Neural cell (in vitro differentiated cells): ENCODE results near the gene ZNF226. TPM values are rescaled to one million over a fixed set of nuclear protein-coding genes. Genes with fewer than 3 reads are reported as not detected.
"Not testable (repeated sequence)": the region's sequence is repeated elsewhere in the genome, so short reads cannot be mapped to it uniquely, and the experiment has no call there.

ENCODE experiments used
- H2AFZ ChIP-seq: fragments of 200-600, 300-800 bp; sonication (generic), shearing (Covaris generic); 2 replicates; pipeline ENCODE4 v1.6.0; 2014; ENCODE audit warnings: low read depth, mild to moderate bottlenecking, antibody characterized with exemption, low read length, moderate library complexity
- H3F3A ChIP-seq: fragments of 200-600 bp; shearing (Covaris generic); 2 replicates; pipeline ENCODE4 v1.6.1; 2016; ENCODE audit warnings: mild to moderate bottlenecking, moderate library complexity, mixed read lengths, antibody characterized with exemption, low read length; ENCODE audit not compliant: insufficient read depth, poor library complexity, severe bottlenecking
- H3K27ac ChIP-seq: fragments of 200-600, 300-800 bp; sonication (generic), shearing (Covaris generic); 2 replicates; pipeline ENCODE4 v1.5.1; 2014; ENCODE audit warnings: mild to moderate bottlenecking, low read length, moderate library complexity
- H3K27me3 ChIP-seq: fragments of 300-800, 200-600 bp; sonication (generic), shearing (Covaris generic); 2 replicates; pipeline ENCODE4 v1.6.0; 2014; ENCODE audit warnings: mild to moderate bottlenecking, low read depth, low read length, moderate library complexity; ENCODE audit not compliant: insufficient read depth
- H3K36me3 ChIP-seq: fragments of 300-800, 200-600 bp; sonication (generic), shearing (Covaris generic); 2 replicates; pipeline ENCODE4 v1.5.1; 2014; ENCODE audit warnings: mild to moderate bottlenecking, antibody characterized with exemption, low read length, moderate library complexity; ENCODE audit not compliant: insufficient read depth
- H3K4me2 ChIP-seq: fragments of 300-800, 200-600 bp; sonication (generic), shearing (Covaris generic); 2 replicates; pipeline ENCODE4 v1.6.0; 2014; ENCODE audit warnings: mild to moderate bottlenecking, low read length
- H3K4me3 ChIP-seq: fragments of 300-800, 200-600 bp; sonication (generic), shearing (Covaris generic); 2 replicates; pipeline ENCODE4 v1.5.1; 2014; ENCODE audit warnings: mild to moderate bottlenecking, low read length, moderate library complexity
- H3K79me2 ChIP-seq: fragments of 200-600 bp; shearing (Covaris generic); replicated peaks from 2 replicates; pipeline ENCODE4 v1.6.0; 2014; ENCODE audit warnings: mild to moderate bottlenecking, low read length, moderate library complexity; ENCODE audit not compliant: insufficient read depth
- H3K9ac ChIP-seq: fragments of 300-800, 200-600 bp; sonication (generic), shearing (Covaris generic); 2 replicates; pipeline ENCODE4 v1.6.1; 2016; ENCODE audit warnings: mild to moderate bottlenecking, low read length, mixed read lengths
- H3K9me2 ChIP-seq: fragments of 200-600 bp; shearing (Covaris generic); 2 replicates; pipeline ENCODE4 v1.6.1; 2016; ENCODE audit warnings: mild to moderate bottlenecking, low read length, mixed read lengths; ENCODE audit not compliant: insufficient read depth
- H3K9me3 ChIP-seq: fragments of 200-600, 300-800 bp; sonication (generic), shearing (Covaris generic); 2 replicates; pipeline ENCODE4 v1.6.1; 2016; ENCODE audit warnings: mild to moderate bottlenecking, mixed run types, low read length, moderate library complexity, mixed read lengths
- H4K20me1 ChIP-seq: fragments of 200-600 bp; shearing (Covaris generic); 2 replicates; pipeline ENCODE4 v1.6.1; 2016; ENCODE audit warnings: mild to moderate bottlenecking, mixed run types; ENCODE audit not compliant: insufficient read depth
- EP300 ChIP-seq: fragments of 450-650 bp; conservative IDR thresholded peaks from 2 replicates; pipeline ENCODE4 v1.6.1; 2014; ENCODE audit warnings: antibody characterized with exemption, mild to moderate bottlenecking, moderate library complexity; ENCODE audit not compliant: poor library complexity, severe bottlenecking
- EZH2 ChIP-seq: fragments of 200-600, 300-800 bp; shearing (Covaris generic), sonication (generic); IDR thresholded peaks from 2 replicates; pipeline ENCODE4 v1.6.1; 2014; ENCODE audit warnings: antibody characterized with exemption, low read length, borderline replicate concordance, mild to moderate bottlenecking; ENCODE audit not compliant: insufficient read depth, poor library complexity, severe bottlenecking
- MXI1 ChIP-seq: fragments of 450-650 bp; conservative IDR thresholded peaks from 2 replicates; pipeline ENCODE4 v1.6.1; 2014; ENCODE audit warnings: antibody characterized with exemption, mild to moderate bottlenecking; ENCODE audit not compliant: poor library complexity, severe bottlenecking
- POLR2AphosphoS5 ChIP-seq: IDR thresholded peaks from 2 replicates; pipeline ENCODE4 v1.6.1; 2012
- RAD21 ChIP-seq: fragments of 450-650 bp; conservative IDR thresholded peaks from 2 replicates; pipeline ENCODE4 v1.6.1; 2014; ENCODE audit warnings: antibody characterized with exemption, mild to moderate bottlenecking, moderate library complexity
- SMC3 ChIP-seq: fragments of 450-650 bp; conservative IDR thresholded peaks from 2 replicates; pipeline ENCODE4 v1.6.1; 2014; ENCODE audit warnings: antibody characterized with exemption, mild to moderate bottlenecking, moderate library complexity; ENCODE audit not compliant: poor library complexity
- TAF1 ChIP-seq: IDR thresholded peaks from 2 replicates; pipeline ENCODE4 v1.6.1; 2012; ENCODE audit warnings: low read depth
- polyA plus RNA-seq: library from polyadenylated mRNA; depleted of rRNA; stranded (reverse); fragments of >200 nt; gene quantifications from 2 replicates; pipeline ENCODE4 v1.2.3, GENCODE V29; 2014
- TF ChIP-seq, protein P1 (sequence below): fragments of 450-650 bp; IDR thresholded peaks from 2 replicates; pipeline ENCODE4 v1.5.1; 2014; ENCODE audit warnings: antibody characterized with exemption, mild to moderate bottlenecking, moderate library complexity; ENCODE audit not compliant: poor library complexity, severe bottlenecking
- TF ChIP-seq, protein P2 (sequence below): IDR thresholded peaks from 2 replicates; pipeline ENCODE4 v1.6.1; 2012; ENCODE audit warnings: borderline replicate concordance

Gene ZNF226
- polyA plus RNA-seq, 1 donor from 2014 or later = 39.0 TPM

DNA sequence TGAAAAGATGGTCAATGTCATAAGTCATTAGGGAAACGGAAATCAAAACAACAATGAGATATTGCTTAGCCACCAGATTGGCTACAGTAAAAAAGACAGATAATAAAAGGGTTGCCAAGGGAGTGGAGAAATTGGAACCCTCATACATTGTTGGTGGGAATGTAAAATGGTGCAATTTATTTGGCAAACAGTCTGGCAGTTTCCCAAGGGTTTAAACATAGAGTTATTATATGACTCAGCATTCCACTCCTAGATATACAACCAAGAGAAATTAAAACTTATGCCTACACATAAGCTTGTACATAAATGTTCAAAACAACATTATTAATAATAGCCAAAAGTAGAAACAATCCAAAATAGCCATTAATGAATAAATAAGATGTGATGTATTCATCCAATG is 37.6 kb downstream of the ZNF226 start:
- Histone ChIP-seq H3F3A (no peaks in the 10 kb centered on the region), H3K9ac (no peak overlapping the region), H3K4me2 (no peak overlapping the region), H2AFZ (no peak overlapping the region), H3K9me2 (no peaks in the 10 kb centered on the region), H3K9me3 (peaks cover 4% of the 10 kb centered on the region), H4K20me1 (no peaks in the 10 kb centered on the region), H3K27ac (no peak overlapping the region), H3K4me3 (no peak overlapping the region), H3K36me3 (no peaks in the 10 kb centered on the region), H3K79me2 (no peaks in the 10 kb centered on the region), H3K27me3 (no peaks in the 10 kb centered on the region)
- TF ChIP-seq, protein P1, sequence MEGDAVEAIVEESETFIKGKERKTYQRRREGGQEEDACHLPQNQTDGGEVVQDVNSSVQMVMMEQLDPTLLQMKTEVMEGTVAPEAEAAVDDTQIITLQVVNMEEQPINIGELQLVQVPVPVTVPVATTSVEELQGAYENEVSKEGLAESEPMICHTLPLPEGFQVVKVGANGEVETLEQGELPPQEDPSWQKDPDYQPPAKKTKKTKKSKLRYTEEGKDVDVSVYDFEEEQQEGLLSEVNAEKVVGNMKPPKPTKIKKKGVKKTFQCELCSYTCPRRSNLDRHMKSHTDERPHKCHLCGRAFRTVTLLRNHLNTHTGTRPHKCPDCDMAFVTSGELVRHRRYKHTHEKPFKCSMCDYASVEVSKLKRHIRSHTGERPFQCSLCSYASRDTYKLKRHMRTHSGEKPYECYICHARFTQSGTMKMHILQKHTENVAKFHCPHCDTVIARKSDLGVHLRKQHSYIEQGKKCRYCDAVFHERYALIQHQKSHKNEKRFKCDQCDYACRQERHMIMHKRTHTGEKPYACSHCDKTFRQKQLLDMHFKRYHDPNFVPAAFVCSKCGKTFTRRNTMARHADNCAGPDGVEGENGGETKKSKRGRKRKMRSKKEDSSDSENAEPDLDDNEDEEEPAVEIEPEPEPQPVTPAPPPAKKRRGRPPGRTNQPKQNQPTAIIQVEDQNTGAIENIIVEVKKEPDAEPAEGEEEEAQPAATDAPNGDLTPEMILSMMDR = no peak
- TF ChIP-seq, protein P2, sequence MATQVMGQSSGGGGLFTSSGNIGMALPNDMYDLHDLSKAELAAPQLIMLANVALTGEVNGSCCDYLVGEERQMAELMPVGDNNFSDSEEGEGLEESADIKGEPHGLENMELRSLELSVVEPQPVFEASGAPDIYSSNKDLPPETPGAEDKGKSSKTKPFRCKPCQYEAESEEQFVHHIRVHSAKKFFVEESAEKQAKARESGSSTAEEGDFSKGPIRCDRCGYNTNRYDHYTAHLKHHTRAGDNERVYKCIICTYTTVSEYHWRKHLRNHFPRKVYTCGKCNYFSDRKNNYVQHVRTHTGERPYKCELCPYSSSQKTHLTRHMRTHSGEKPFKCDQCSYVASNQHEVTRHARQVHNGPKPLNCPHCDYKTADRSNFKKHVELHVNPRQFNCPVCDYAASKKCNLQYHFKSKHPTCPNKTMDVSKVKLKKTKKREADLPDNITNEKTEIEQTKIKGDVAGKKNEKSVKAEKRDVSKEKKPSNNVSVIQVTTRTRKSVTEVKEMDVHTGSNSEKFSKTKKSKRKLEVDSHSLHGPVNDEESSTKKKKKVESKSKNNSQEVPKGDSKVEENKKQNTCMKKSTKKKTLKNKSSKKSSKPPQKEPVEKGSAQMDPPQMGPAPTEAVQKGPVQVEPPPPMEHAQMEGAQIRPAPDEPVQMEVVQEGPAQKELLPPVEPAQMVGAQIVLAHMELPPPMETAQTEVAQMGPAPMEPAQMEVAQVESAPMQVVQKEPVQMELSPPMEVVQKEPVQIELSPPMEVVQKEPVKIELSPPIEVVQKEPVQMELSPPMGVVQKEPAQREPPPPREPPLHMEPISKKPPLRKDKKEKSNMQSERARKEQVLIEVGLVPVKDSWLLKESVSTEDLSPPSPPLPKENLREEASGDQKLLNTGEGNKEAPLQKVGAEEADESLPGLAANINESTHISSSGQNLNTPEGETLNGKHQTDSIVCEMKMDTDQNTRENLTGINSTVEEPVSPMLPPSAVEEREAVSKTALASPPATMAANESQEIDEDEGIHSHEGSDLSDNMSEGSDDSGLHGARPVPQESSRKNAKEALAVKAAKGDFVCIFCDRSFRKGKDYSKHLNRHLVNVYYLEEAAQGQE = no peak
- no peak for TF ChIP-seq POLR2AphosphoS5
- TF ChIP-seq RAD21 = no peak
- no peak for TF ChIP-seq EP300
- no peak for TF ChIP-seq EZH2
- TF ChIP-seq SMC3 = no peak
- TF ChIP-seq MXI1 = no peak
- no peak for TF ChIP-seq TAF1

DNA sequence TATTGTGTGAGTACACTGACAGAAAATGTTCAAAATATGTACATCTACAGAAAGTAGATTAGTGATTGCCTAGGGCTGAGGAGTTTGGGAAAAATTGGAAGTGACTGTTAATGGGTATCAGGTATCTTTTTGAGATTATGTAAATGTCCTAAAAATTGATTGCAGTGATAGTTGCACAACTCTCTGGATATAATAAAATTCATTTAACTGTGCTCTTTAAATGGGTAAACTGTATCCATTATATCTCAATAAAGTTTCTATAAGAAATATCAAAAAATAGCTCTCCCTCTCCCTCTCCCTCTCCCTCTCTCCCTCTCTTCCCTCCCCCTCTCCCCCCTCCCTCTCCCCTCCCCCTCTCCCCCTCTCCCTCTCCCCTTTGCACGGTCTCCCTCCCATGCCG is 38.1 kb downstream of the ZNF226 start:
- no peaks in the 10 kb centered on the region for H3K9me2 ChIP-seq
- no peaks in the 10 kb centered on the region for H3K79me2 ChIP-seq
- H3K9me3 ChIP-seq = peaks cover 4% of the 10 kb centered on the region
- no peak overlapping the region for H3K9ac ChIP-seq
- no peaks in the 10 kb centered on the region for H4K20me1 ChIP-seq
- H3K27ac ChIP-seq = no peak overlapping the region
- TF ChIP-seq TAF1 = no peak
- TF ChIP-seq, protein P2 = no peak
- TF ChIP-seq SMC3 = no peak
- no peak for TF ChIP-seq EP300
- TF ChIP-seq, protein P1 = no peak
- no peak for TF ChIP-seq RAD21
- no peak for TF ChIP-seq POLR2AphosphoS5
- TF ChIP-seq MXI1 = no peak
- TF ChIP-seq EZH2 = no peak
- H3K36me3 ChIP-seq = no peaks in the 10 kb centered on the region
- H3K4me2 ChIP-seq = no peak overlapping the region
- H3K27me3 ChIP-seq = no peaks in the 10 kb centered on the region
- H2AFZ ChIP-seq = no peak overlapping the region
- no peaks in the 10 kb centered on the region for H3F3A ChIP-seq
- no peak overlapping the region for H3K4me3 ChIP-seq

DNA sequence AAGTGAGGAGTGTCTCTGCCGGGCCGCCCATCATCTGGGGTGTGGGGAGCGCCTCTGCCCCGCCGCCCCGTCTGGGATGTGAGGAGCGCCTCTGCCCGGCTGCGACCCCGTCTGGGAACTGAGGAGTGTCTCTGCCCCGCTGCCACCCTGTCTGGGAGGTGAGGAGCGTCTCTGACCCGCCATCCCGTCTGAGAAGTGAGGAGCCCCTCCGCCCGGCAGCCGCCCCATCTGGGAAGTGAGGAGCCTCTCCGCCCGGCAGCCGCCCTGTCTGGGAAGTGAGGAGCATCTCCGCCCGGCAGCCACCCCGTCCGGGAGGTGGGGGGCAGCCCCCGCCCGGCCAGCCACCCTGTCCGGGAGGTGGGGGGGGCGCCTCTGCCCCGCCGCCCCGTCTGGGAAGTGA is 39.0 kb downstream of the ZNF226 start:
- H3K4me2 ChIP-seq, H3K9me2 ChIP-seq, H3K79me2 ChIP-seq, H3K27ac ChIP-seq, H3F3A ChIP-seq, H3K36me3 ChIP-seq, H3K4me3 ChIP-seq, H4K20me1 ChIP-seq, H3K27me3 ChIP-seq, H3K9ac ChIP-seq, H3K9me3 ChIP-seq, H2AFZ ChIP-seq: not testable (repeated sequence)
